HT1080 (cell line): ENCODE results near the gene LMTK2. TPM values are rescaled to one million over a fixed set of nuclear protein-coding genes. Genes with fewer than 3 reads are reported as not detected.
"Not testable (repeated sequence)": the region's sequence is repeated elsewhere in the genome, so short reads cannot be mapped to it uniquely, and the experiment has no call there.

Experiments used
- DNase-seq: peaks from one replicate; pipeline ENCODE4 v3.0.0-alpha.2; 2015; ENCODE audit warnings: low read depth
- total RNA-seq: library from RNA; depleted of rRNA; stranded (reverse); fragments of >200 nt; shearing (Covaris generic); gene quantifications from 2 replicates; pipeline ENCODE4 v1.2.3, GENCODE V29; 2014

Gene LMTK2
- total RNA-seq, 1 experiment from 2014 or later: 8.0 TPM

GRCh38 chr7:98216941-98217622 lies 110.4 kb downstream of the LMTK2 start:
- no peak for DNase-seq

GRCh38 chr7:98217623-98218582 lies 111.2 kb downstream of the LMTK2 start:
- DNase-seq: no peak

GRCh38 chr7:98219382-98219781 lies 112.7 kb downstream of the LMTK2 start:
- not testable (repeated sequence) for DNase-seq

GRCh38 chr7:98221611-98222532 lies 115.2 kb downstream of the LMTK2 start:
- DNase-seq: no peak

- no peak for DNase-seq
Measured at GRCh38 chr7:98222533-98223195, 116.0 kb downstream of the LMTK2 start.

GRCh38 chr7:98223351-98223897 lies 116.8 kb downstream of the LMTK2 start:
- no peak for DNase-seq

- no peak for DNase-seq
Measured at GRCh38 chr7:98223898-98224700, 117.4 kb downstream of the LMTK2 start.

- DNase-seq: no peak
Measured at GRCh38 chr7:98224701-98225181, 118.1 kb downstream of the LMTK2 start.

GRCh38 chr7:98225913-98226614 lies 119.4 kb downstream of the LMTK2 start:
- DNase-seq: no peak

- DNase-seq: no peak
Measured at GRCh38 chr7:98227939-98228338, 121.3 kb downstream of the LMTK2 start.

- no peak for DNase-seq
Measured at GRCh38 chr7:98228801-98229200, 122.1 kb downstream of the LMTK2 start.

- DNase-seq: no peak
Measured at GRCh38 chr7:98229441-98229840, 122.8 kb downstream of the LMTK2 start.

GRCh38 chr7:98229991-98230745 lies 123.5 kb downstream of the LMTK2 start:
- DNase-seq: no peak

GRCh38 chr7:98230746-98231471 lies 124.2 kb downstream of the LMTK2 start:
- no peak for DNase-seq

- no peak for DNase-seq
Measured at GRCh38 chr7:98231493-98232262, 125.0 kb downstream of the LMTK2 start.

- DNase-seq: no peak
Measured at GRCh38 chr7:98232263-98232585, 125.6 kb downstream of the LMTK2 start.

- DNase-seq: no peak
Measured at GRCh38 chr7:98232799-98233198, 126.1 kb downstream of the LMTK2 start.
